Activated CD8-positive, alpha-beta T cell treated with anti-CD3 and anti-CD28 coated beads for 36 hours (primary cell): ENCODE data around the gene RANBP10. TPM values are rescaled to one million over a fixed set of nuclear protein-coding genes. Genes with fewer than 3 reads are reported as not detected.

ENCODE experiments used
- ATAC-seq: fragments of 200-7000 bp; cut with Tn5 transposase; one replicate; pipeline ENCODE4 v1.10.0; 2021; ENCODE audit warnings: mild to moderate bottlenecking, moderate library complexity
- CTCF ChIA-PET: fragments of 350-600 bp; sonication (Branson Sonifier 250); formaldehyde crosslinking; loops from one replicate; lab custom pipeline; 2021; ENCODE audit warnings: antibody characterized with exemption; lab: Charles Lee
- POLR2A ChIA-PET: fragments of 350-600 bp; sonication (Branson Sonifier 250); formaldehyde crosslinking; loops from one replicate; lab custom pipeline; 2021; ENCODE audit warnings: antibody characterized with exemption; lab: Charles Lee
- DNase-seq: peaks from one replicate; pipeline ENCODE4 v3.0.0-alpha.2; 2020
- H3K27ac Mint-ChIP-seq: one replicate; pipeline ENCODE4 v1.8.0; 2021; ENCODE audit warnings: mild to moderate bottlenecking, mixed read lengths
- H3K27me3 Mint-ChIP-seq: one replicate; pipeline ENCODE4 v1.8.0; 2021; ENCODE audit warnings: mixed read lengths
- H3K36me3 Mint-ChIP-seq: one replicate; pipeline ENCODE4 v1.8.0; 2021; ENCODE audit warnings: low read depth, mixed read lengths
- H3K4me1 Mint-ChIP-seq: one replicate; pipeline ENCODE4 v1.8.0; 2021; ENCODE audit warnings: low read depth, mixed read lengths
- H3K4me3 Mint-ChIP-seq: one replicate; pipeline ENCODE4 v1.8.0; 2021; ENCODE audit warnings: mild to moderate bottlenecking, moderate library complexity, mixed read lengths
- H3K9me3 Mint-ChIP-seq: one replicate; pipeline ENCODE4 v1.8.0; 2021; ENCODE audit warnings: mixed read lengths
- intact Hi-C: fragments of 100-400 bp; cut with micrococcal nuclease; formaldehyde crosslinking; loops from one replicate; pipeline ENCODE4 v1.10.0; 2022
- total RNA-seq, 2 experiments: library from RNA; stranded (reverse); gene quantifications; one replicate each; pipeline ENCODE4 v1.2.3, GENCODE V29; 2021
- TF ChIP-seq, protein P1 (sequence below): fragments of 200-600 bp; IDR thresholded peaks from one replicate; pipeline ENCODE4 v1.8.0; 2022; ENCODE audit warnings: antibody characterized with exemption, mild to moderate bottlenecking

Gene RANBP10
- total RNA-seq, 2 experiments from 2014 or later = 15.9 to 18.9 TPM

GRCh38 chr16:67750466-67750865, 55.9 kb downstream of the RANBP10 start:
- ATAC-seq (no peak), DNase-seq (no peak)
- peaks cover 3% of the 10 kb centered on the region for H3K36me3 Mint-ChIP-seq
- intact Hi-C loops = no loop called here
- H3K27me3 Mint-ChIP-seq = no peaks in the 10 kb centered on the region
- no peaks in the 10 kb centered on the region for H3K4me1 Mint-ChIP-seq
- H3K9me3 Mint-ChIP-seq = no peaks in the 10 kb centered on the region
- ChIA-PET CTCF (interaction anchor here (1.6 kb wide), 1 partner anchor 133 kb away, joined by 3 read pairs; no protein-coding TSS in a partner anchor), POLR2A (no interaction called here)
- H3K4me3 Mint-ChIP-seq = no peak overlapping the region
- H3K27ac Mint-ChIP-seq = no peak overlapping the region
- TF ChIP-seq, protein P1, sequence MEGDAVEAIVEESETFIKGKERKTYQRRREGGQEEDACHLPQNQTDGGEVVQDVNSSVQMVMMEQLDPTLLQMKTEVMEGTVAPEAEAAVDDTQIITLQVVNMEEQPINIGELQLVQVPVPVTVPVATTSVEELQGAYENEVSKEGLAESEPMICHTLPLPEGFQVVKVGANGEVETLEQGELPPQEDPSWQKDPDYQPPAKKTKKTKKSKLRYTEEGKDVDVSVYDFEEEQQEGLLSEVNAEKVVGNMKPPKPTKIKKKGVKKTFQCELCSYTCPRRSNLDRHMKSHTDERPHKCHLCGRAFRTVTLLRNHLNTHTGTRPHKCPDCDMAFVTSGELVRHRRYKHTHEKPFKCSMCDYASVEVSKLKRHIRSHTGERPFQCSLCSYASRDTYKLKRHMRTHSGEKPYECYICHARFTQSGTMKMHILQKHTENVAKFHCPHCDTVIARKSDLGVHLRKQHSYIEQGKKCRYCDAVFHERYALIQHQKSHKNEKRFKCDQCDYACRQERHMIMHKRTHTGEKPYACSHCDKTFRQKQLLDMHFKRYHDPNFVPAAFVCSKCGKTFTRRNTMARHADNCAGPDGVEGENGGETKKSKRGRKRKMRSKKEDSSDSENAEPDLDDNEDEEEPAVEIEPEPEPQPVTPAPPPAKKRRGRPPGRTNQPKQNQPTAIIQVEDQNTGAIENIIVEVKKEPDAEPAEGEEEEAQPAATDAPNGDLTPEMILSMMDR = no peak

DNA sequence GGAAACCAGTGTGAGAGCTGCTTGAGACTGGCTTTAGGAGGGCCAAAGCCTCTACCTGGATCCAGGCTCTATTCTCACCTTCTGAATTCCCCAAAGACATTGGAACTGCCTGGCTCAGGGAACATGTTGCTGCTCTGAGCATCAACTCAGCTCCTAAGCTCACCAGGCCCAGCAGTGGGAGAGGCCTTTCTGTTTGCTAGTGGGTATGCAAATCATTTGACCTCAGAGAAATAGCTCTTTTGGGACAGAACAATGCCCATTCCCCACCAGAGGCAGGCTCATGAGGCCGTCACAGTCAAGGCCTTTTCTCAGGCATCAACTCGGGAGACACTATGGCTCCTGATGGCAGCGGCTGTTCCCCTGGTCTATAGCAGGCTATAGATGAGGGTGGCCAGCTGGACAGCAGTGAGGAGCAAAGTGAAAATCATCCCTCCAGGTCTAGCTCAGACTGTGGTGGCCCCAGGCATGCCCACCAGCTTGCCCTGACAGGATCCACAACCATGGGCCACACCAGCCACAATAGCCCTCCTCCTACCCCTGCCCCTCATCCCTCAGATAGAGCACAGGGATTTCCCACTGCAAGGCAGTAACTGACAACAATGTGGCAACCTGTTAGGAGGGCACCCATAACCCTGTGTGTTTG, 56.8 kb downstream of the RANBP10 start:
- no peak for ATAC-seq
- no peak for DNase-seq
- H3K27me3 Mint-ChIP-seq = no peaks in the 10 kb centered on the region
- TF ChIP-seq, protein P1 = no peak
- peaks cover 3% of the 10 kb centered on the region for H3K36me3 Mint-ChIP-seq
- no peaks in the 10 kb centered on the region for H3K4me1 Mint-ChIP-seq
- CTCF ChIA-PET = interaction anchor here (1.6 kb wide), 1 partner anchor 134 kb away, joined by 3 read pairs; no protein-coding TSS in a partner anchor
- H3K27ac Mint-ChIP-seq = no peak overlapping the region
- POLR2A ChIA-PET = interaction anchor here (0.7 kb wide), 1 partner anchor 21 kb away, joined by 3 read pairs; no protein-coding TSS in a partner anchor
- no peak overlapping the region for H3K4me3 Mint-ChIP-seq
- intact Hi-C loops = no loop called here
- H3K9me3 Mint-ChIP-seq = no peaks in the 10 kb centered on the region

GRCh38 chr16:67748834-67749233, 57.5 kb downstream of the RANBP10 start:
- intact Hi-C loops = no loop called here
- ATAC-seq = no peak
- DNase-seq = no peak
- Mint-ChIP-seq H3K4me1 (no peaks in the 10 kb centered on the region), H3K36me3 (peaks cover 3% of the 10 kb centered on the region), H3K9me3 (no peaks in the 10 kb centered on the region), H3K4me3 (no peak overlapping the region), H3K27me3 (no peaks in the 10 kb centered on the region), H3K27ac (no peak overlapping the region)
- ChIA-PET CTCF (no interaction called here), POLR2A (interaction anchor here (0.7 kb wide), 1 partner anchor 20 kb away, joined by 3 read pairs; no protein-coding TSS in a partner anchor)
- TF ChIP-seq, protein P1 = no peak

DNA sequence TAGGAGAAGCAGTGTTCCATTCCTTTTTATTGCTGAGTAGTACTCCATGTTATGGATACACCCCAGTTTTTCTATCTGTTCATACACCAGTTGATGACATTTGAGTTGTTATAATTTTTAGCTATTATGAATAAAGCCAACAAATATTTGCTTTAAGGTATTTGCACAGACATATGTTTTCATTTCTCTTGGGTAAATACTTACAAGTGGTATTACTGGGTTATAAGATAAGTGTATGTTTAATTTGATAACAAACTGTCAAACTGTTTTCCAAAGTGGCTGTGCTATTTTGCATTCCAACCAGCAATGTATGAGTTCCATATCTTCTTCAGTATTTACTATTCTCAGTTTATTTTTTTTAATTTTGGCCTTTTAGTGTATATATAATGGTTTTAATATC, 59.5 kb downstream of the RANBP10 start:
- Mint-ChIP-seq H3K9me3 (no peaks in the 10 kb centered on the region), H3K4me1 (no peaks in the 10 kb centered on the region), H3K4me3 (no peak overlapping the region), H3K36me3 (peaks cover 7% of the 10 kb centered on the region), H3K27me3 (no peaks in the 10 kb centered on the region), H3K27ac (no peak overlapping the region)
- intact Hi-C loops = no loop called here
- ChIA-PET POLR2A (interaction anchor here (0.6 kb wide), 1 partner anchor 214 kb away, joined by 3 read pairs; no protein-coding TSS in a partner anchor), CTCF (no interaction called here)
- DNase-seq = no peak
- TF ChIP-seq, protein P1 = no peak
- ATAC-seq = no peak

DNA sequence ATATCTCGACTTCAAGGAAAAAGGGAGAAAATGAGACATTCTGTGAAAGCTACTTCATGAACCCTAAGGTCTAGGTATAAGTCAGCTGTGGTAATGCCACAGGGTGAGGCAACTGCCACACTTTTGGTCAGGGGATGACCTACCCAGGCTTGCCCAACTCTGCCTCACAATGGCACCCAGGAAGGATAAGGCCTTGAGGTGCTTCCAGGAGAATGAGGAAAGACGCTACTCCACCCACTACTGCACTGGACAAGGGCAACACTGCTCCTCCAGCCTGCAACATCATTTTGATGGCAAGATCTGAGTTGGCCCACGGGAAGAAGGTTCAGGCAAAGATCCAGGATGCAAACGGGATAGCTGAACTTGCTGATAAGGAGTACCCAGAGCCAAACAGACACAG, 65.2 kb downstream of the RANBP10 start:
- POLR2A ChIA-PET = no interaction called here
- TF ChIP-seq, protein P1 = no peak
- DNase-seq (no peak), ATAC-seq (no peak)
- intact Hi-C loops = no loop called here
- Mint-ChIP-seq H3K4me1 (no peaks in the 10 kb centered on the region), H3K4me3 (no peak overlapping the region), H3K36me3 (peaks cover 10% of the 10 kb centered on the region), H3K27ac (no peak overlapping the region), H3K27me3 (no peaks in the 10 kb centered on the region), H3K9me3 (no peaks in the 10 kb centered on the region)
- CTCF ChIA-PET = interaction anchor here (2.7 kb wide), 1 partner anchor 75 kb away, joined by 7 read pairs; no protein-coding TSS in a partner anchor
